GM21367 (cell line): Measurements from ENCODE around the gene FAM13C.
"Not testable (repeated sequence)": the region's sequence is repeated elsewhere in the genome, so short reads cannot be mapped to it uniquely, and the experiment has no call there.

Experiments used
- ATAC-seq: cut with Tn5 transposase; IDR thresholded peaks from one replicate; pipeline ENCODE4 v1.9.1; 2021; ENCODE audit not compliant: unreplicated experiment

Gene FAM13C

GRCh38 chr10:59279991-59280505, 82.3 kb downstream of the FAM13C start:
- no peak for ATAC-seq

GRCh38 chr10:59279476-59279875, 82.9 kb downstream of the FAM13C start:
- ATAC-seq = no peak

DNA sequence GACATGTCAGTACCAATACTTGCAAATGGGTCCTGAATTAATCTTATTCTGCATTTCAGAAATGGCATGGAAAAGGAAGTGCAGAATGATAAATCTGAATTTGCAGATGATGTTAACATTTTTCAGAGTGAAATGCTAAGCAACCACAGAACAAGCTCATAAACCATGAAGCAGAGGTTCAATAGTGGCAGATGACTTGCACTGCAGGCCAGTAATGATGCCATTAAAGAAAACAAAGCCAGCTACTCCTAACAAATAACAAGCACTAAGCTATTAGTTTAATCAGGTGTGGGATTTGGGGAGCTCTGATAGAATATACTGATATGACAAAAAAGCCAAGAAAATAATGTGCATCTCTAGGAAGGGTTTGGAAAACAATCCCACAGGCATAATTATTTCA, 85.4 kb downstream of the FAM13C start:
- ATAC-seq = no peak

DNA sequence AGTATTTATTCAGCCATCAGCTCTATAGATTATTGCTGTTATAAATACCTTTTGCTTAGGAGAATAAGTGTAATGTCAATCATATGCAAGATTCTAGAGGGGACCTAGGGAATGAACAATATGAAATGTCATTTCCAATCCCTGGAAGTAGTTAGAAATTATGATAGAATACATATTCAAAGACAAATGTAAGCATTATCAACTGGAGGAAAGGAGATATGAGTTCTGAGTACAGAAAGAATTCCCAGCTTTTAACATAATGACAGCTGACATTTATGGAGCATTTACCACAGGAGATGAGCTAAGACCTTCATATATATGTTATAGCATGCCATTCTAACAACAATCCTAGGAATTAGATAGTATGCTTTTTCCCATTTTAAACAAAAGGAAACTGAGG, 86.2 kb downstream of the FAM13C start:
- no peak for ATAC-seq

GRCh38 chr10:59273445-59273844, 88.9 kb downstream of the FAM13C start:
- no peak for ATAC-seq

GRCh38 chr10:59272061-59272460, 90.3 kb downstream of the FAM13C start:
- no peak for ATAC-seq

GRCh38 chr10:59271160-59271559, 91.2 kb downstream of the FAM13C start:
- ATAC-seq = no peak

GRCh38 chr10:59270492-59270891, 91.9 kb downstream of the FAM13C start:
- no peak for ATAC-seq

- no peak for ATAC-seq
These were observed 92.7 kb downstream of the FAM13C start for GRCh38 chr10:59269651-59270050.

- ATAC-seq = no peak
These were observed 93.9 kb downstream of the FAM13C start for GRCh38 chr10:59268460-59268859.

DNA sequence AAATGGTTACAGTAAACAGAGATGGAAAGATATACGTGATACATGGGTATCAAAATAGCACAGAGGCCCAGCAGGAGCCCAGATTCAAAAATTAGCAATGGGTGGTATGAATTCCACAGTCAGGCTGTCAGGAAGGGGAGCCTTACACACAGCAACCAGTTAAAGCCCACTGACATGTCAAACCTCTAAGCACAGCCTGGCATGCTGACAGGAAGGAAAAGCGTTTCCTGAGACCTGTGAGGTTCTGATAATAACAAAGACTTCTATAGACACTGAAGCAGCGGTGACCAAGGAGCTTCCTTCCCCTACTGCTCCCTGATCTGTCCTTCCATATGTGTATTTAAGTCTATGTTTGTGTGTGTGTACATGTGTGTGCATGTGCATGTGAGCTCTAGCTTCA, 96.0 kb downstream of the FAM13C start:
- ATAC-seq = no peak

- no peak for ATAC-seq
These were observed 97.2 kb downstream of the FAM13C start for GRCh38 chr10:59265141-59265540.

DNA sequence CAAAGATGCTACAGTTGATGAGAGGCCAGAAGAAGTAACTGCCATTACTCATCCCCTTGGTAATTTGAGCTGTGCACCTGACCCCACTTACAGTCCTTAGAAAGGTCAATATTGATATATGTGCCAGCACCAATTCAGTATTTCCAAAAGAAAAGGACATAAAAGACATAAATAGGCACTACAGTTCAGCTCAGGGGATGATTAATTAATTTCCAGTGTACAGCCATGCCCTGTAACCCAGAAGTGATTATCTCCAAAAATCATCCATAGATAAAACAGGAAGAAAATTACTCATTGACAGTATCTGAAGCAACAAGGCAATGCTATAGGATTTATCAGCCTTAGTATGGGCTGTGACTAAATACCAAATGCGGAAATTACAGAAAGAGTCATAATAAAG, 103.5 kb downstream of the FAM13C start:
- no peak for ATAC-seq

GRCh38 chr10:59257224-59257623, 105.1 kb downstream of the FAM13C start:
- no peak for ATAC-seq

DNA sequence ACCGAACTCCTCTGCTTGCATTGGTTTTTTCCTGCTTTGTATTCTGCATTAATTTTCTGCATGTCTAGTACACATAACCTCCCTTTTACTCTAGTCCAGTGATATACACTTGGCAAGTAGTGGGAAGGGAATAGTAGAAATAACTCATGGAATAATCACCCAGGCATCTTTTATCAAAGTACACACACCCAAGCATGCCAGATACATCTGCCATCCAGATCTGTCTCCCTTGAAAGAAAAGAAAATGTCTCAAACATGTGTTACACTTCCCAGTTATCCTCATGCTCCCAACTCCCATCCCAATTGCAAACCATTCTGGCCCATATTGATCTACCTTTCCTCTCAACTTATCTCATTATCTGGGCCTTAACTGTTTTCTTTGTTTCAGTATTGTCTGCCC, 106.9 kb downstream of the FAM13C start:
- ATAC-seq = no peak

- ATAC-seq = no peak
These were observed 109.9 kb downstream of the FAM13C start for GRCh38 chr10:59252491-59252890.

DNA sequence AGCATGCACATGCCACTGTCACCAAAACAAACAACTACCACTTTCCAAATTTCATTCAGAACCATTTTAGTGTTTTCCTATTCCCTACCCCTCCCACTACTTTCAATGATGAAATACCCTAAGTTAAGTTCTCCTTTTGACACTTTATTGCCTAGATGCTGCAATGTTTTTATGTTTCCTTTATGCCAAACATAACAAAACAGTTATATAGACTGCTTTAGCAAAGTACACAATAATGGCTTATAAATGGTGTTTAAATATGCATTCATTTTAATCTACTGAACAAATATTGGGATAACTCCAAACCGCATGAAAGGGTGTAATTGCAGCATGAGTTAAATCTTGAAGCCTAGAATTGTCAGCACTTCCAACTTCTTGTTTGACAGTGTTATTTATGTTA, 116.7 kb downstream of the FAM13C start:
- no peak for ATAC-seq

DNA sequence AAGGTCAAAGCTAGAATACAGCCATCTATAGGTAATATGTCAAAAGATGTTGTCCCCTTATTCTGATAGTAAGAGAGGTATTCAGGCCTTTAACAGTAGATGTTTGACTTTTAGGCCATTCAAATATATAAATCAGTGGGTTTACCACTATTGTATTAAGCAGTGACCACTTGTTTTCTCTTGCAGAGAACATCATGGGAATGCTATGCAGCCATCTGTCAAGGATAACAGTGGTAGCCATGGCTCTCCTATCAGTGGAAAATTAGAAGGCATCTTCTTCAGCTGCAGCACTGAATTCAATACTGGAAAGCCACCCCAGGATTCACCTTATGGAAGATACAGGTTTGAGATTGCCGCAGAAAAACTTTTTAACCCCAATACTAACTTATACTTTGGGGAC, 117.5 kb downstream of the FAM13C start:
- ATAC-seq = no peak

- ATAC-seq = no peak
These were observed 118.6 kb downstream of the FAM13C start for GRCh38 chr10:59243611-59244195.

GRCh38 chr10:59242991-59243390, 119.4 kb downstream of the FAM13C start:
- ATAC-seq = no peak

DNA sequence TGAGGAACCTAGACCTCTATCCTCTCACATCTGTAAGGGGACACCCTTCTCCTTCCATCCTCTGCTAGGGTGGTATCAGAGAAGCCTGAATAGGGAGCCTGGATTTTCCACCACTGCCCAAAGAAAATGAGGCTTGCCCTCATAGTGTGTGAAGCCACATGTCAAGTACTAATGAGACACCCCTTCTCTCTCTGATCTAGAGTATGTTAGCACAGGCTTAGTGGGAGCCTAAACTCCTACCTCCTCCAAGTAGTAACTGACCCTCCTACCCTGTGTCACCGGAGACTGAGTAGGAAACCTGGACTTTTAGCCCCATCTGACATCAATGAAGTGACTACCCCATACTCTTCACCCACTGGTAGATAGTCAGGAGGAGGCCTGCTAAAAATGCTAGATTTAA, 120.3 kb downstream of the FAM13C start:
- ATAC-seq = no peak

DNA sequence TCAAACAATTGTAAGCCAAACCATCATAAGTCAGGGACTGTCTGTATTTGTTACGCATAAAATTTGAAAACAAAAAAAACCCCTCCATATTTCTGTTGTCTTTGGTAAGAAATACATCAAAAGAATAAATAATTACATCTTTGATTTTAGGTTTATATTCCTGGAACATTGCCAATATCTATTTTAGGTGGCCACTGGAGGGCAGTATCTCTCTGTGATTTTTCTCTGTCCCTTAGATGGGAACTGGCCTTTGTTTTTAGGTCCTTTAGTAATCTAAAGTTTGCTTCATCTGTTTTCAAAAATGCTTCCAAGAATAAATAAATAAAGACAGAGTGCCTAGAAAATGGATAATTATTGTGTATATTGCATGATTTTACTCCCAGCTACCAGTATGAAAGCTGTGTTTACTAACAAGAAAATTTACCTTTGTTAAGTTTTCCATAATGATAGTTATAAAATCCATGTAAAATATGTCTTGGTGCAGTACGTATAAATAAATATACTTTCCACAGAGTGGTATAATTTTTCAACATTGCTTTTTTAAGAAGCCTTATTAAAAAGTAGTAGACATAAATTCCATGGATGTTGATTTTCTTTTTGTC, 121.7 kb downstream of the FAM13C start:
- no peak for ATAC-seq

- ATAC-seq = not testable (repeated sequence)
These were observed 123.2 kb downstream of the FAM13C start for GRCh38 chr10:59239108-59239507.
